T-cell (primary cell): ENCODE results near the gene FLRT1. TPM values are rescaled to one million over a fixed set of nuclear protein-coding genes. Genes with fewer than 3 reads are reported as not detected.

Experiments used
- ATAC-seq, 4 experiments: fragments of 200-7000 bp in 3 of 4; fragments of 150-1000 bp in 1 of 4; cut with Tn5 transposase; replicated peaks in 1 of 4; 1 replicate in 3 of 4; 2 replicates in 1 of 4; pipeline ENCODE4 v1.10.0; 2021; ENCODE audit warnings: moderate library complexity in 3 of 4, mild to moderate bottlenecking in 2 of 4, moderate number of reproducible peaks in 1 of 4
- CTCF ChIA-PET, 2 donors: fragments of 300-600 bp; sonication (Branson Sonifier 250); formaldehyde crosslinking; loops; one replicate each; lab custom pipeline; 2022; ENCODE audit warnings: antibody characterized with exemption in 2 of 2; lab: Charles Lee
- POLR2A ChIA-PET, 2 donors: fragments of 300-600 bp; sonication (Branson Sonifier 250); formaldehyde crosslinking; loops; one replicate each; lab custom pipeline; 2022; ENCODE audit warnings: antibody characterized with exemption in 2 of 2; lab: Charles Lee
- DNase-seq, 35 experiments: peaks; one replicate each; pipeline versions ENCODE4 v3.0.0 to v3.0.0-alpha.2; 2013 to 2023
- H3K27ac ChIP-seq: one replicate; pipeline ENCODE4 v1.5.1; 2013; ENCODE audit warnings: low read length
- H3K27me3 ChIP-seq, 2 experiments: replicated peaks in 1 of 2; 1 replicate in 1 of 2; 2 replicates in 1 of 2; pipeline versions ENCODE4 v1.6.1 to v1.7.0; 2013; ENCODE audit warnings: low read length in 1 of 2, mixed read lengths in 1 of 2; ENCODE audit not compliant: control insufficient read depth in 2 of 2, insufficient read depth in 2 of 2; ENCODE audit errors: extremely low read depth in 1 of 2
- H3K36me3 ChIP-seq, 2 donors: 1 replicate in 1 of 2; 2 replicates in 1 of 2; pipeline versions ENCODE4 v1.6.1 to v1.7.0; 2013; ENCODE audit warnings: low read length in 1 of 2; ENCODE audit not compliant: control insufficient read depth in 2 of 2, insufficient read depth in 1 of 2; ENCODE audit errors: extremely low read depth in 1 of 2
- H3K4me1 ChIP-seq, 2 experiments: 1 replicate in 1 of 2; 2 replicates in 1 of 2; pipeline versions ENCODE4 v1.6.1 to v1.7.0; 2013; ENCODE audit warnings: low read length in 2 of 2, mixed read lengths in 1 of 2; ENCODE audit not compliant: insufficient read depth in 2 of 2, control insufficient read depth in 1 of 2; ENCODE audit errors: extremely low read depth in 1 of 2
- H3K4me3 ChIP-seq, 2 donors: 1 replicate in 1 of 2; 2 replicates in 1 of 2; pipeline versions ENCODE4 v1.5.1 to v1.7.0; 2013; ENCODE audit warnings: mild to moderate bottlenecking in 2 of 2, low read length in 1 of 2, moderate library complexity in 1 of 2; ENCODE audit not compliant: control insufficient read depth in 1 of 2; ENCODE audit errors: extremely low read depth in 1 of 2
- H3K9me3 ChIP-seq: 2 replicates; pipeline ENCODE4 v1.7.0; 2013
- H3K27ac Mint-ChIP-seq, 2 donors: one replicate each; pipeline ENCODE4 v1.8.0; 2020 to 2021; ENCODE audit warnings: mild to moderate bottlenecking in 2 of 2, mixed read lengths in 2 of 2
- H3K27me3 Mint-ChIP-seq, 2 donors: one replicate each; pipeline ENCODE4 v1.8.0; 2021 to 2022; ENCODE audit warnings: mixed read lengths in 2 of 2
- H3K36me3 Mint-ChIP-seq: one replicate; pipeline ENCODE4 v1.8.0; 2021; ENCODE audit warnings: mixed read lengths
- H3K4me1 Mint-ChIP-seq, 3 donors: one replicate each; pipeline ENCODE4 v1.8.0; 2020 to 2022; ENCODE audit warnings: mixed read lengths in 3 of 3, mild to moderate bottlenecking in 1 of 3
- H3K4me3 Mint-ChIP-seq, 3 donors: one replicate each; pipeline ENCODE4 v1.8.0; 2020 to 2022; ENCODE audit warnings: mild to moderate bottlenecking in 3 of 3, mixed read lengths in 3 of 3, moderate library complexity in 3 of 3
- H3K9me3 Mint-ChIP-seq, 3 donors: one replicate each; pipeline ENCODE4 v1.8.0; 2020 to 2022; ENCODE audit warnings: mixed read lengths in 3 of 3
- WGBS: methylation state at CpG from one replicate; pipeline ENCODE4 v1.1.5; 2013; ENCODE audit warnings: missing lambda C conversion rate; ENCODE audit not compliant: insufficient coverage; 5-methylcytosine and 5-hydroxymethylcytosine counted together
- total RNA-seq, 35 experiments: library from RNA in 6 of 35; stranded (reverse) in 6 of 35; fragments of 120-200 nt in 1 of 35; gene quantifications; one replicate each; pipeline versions ENCODE4 v1.2.1 to v1.2.4 and lab custom pipeline; 2013 to 2026

The FLRT1 gene
- total RNA-seq, 5 donors from 2014 or later (not counting 1 experiment from before 2014, with no cell fraction given): not detected

GRCh38 chr11:64078905-64079304, 43.2 kb downstream of the FLRT1 start:
- Histone ChIP-seq H3K4me1 (peaks cover 0 to 12% of the 10 kb centered on the region in 2 experiments), H3K36me3 (no peaks in the 10 kb centered on the region), H3K4me3 (no peak overlapping the region), H3K27ac (no peak overlapping the region), H3K9me3 (no peaks in the 10 kb centered on the region), H3K27me3 (no peaks in the 10 kb centered on the region)
- H3K9me3 Mint-ChIP-seq: no peaks in the 10 kb centered on the region
- no peak for ATAC-seq
- no peak overlapping the region for H3K4me3 Mint-ChIP-seq
- H3K4me1 Mint-ChIP-seq: peaks cover 4 to 8% (median 7%) of the 10 kb centered on the region in 3 donors
- ChIA-PET POLR2A (no interaction called here), CTCF (no interaction called here)
- WGBS: 81% methylated on average over 13 of the region's 13 CpGs
- H3K36me3 Mint-ChIP-seq: no peaks in the 10 kb centered on the region
- H3K27me3 Mint-ChIP-seq: no peaks in the 10 kb centered on the region
- no peak for DNase-seq
- no peak overlapping the region for H3K27ac Mint-ChIP-seq

- no peak for ATAC-seq
- H3K36me3 ChIP-seq: no peaks in the 10 kb centered on the region
- POLR2A ChIA-PET: no interaction called here
- no peak overlapping the region for H3K27ac ChIP-seq
- no peaks in the 10 kb centered on the region for H3K4me1 ChIP-seq
- Mint-ChIP-seq H3K27ac (no peak overlapping the region), H3K4me3 (no peak overlapping the region), H3K27me3 (no peaks in the 10 kb centered on the region), H3K9me3 (no peaks in the 10 kb centered on the region), H3K4me1 (no peaks in the 10 kb centered on the region), H3K36me3 (no peaks in the 10 kb centered on the region)
- H3K9me3 ChIP-seq: no peaks in the 10 kb centered on the region
- 94% methylated on average over 3 of the region's 10 CpGs for WGBS
- CTCF ChIA-PET: no interaction called here
- H3K27me3 ChIP-seq: no peaks in the 10 kb centered on the region
- no peak overlapping the region for H3K4me3 ChIP-seq
- no peak for DNase-seq
These were observed 44.7 kb downstream of the FLRT1 start for GRCh38 chr11:64080390-64080789.

GRCh38 chr11:64081745-64082442, 46.2 kb downstream of the FLRT1 start:
- Mint-ChIP-seq H3K4me1 (no peaks in the 10 kb centered on the region), H3K4me3 (no peak overlapping the region), H3K27ac (no peak overlapping the region), H3K36me3 (no peaks in the 10 kb centered on the region), H3K27me3 (no peaks in the 10 kb centered on the region), H3K9me3 (no peaks in the 10 kb centered on the region)
- POLR2A ChIA-PET: interaction anchor here in 1 of 2 donors (0.5 kb wide), 1 partner anchor 165 kb away, joined by 5 read pairs; the partner anchor contains the start of gene RCOR2
- Histone ChIP-seq H3K4me1 (no peaks in the 10 kb centered on the region), H3K4me3 (no peak overlapping the region), H3K27ac (no peak overlapping the region), H3K36me3 (no peaks in the 10 kb centered on the region), H3K27me3 (peaks cover 0 to 3% of the 10 kb centered on the region in 2 experiments), H3K9me3 (no peaks in the 10 kb centered on the region)
- CTCF ChIA-PET: no interaction called here
- no peak for DNase-seq
- no peak for ATAC-seq
- WGBS: 93% methylated on average over 23 of the region's 27 CpGs

- Mint-ChIP-seq H3K36me3 (no peaks in the 10 kb centered on the region), H3K27ac (no peak overlapping the region), H3K9me3 (no peaks in the 10 kb centered on the region), H3K4me1 (no peaks in the 10 kb centered on the region), H3K4me3 (no peak overlapping the region), H3K27me3 (no peaks in the 10 kb centered on the region)
- Histone ChIP-seq H3K36me3 (no peaks in the 10 kb centered on the region), H3K9me3 (no peaks in the 10 kb centered on the region), H3K4me3 (no peak overlapping the region), H3K4me1 (no peaks in the 10 kb centered on the region), H3K27ac (no peak overlapping the region), H3K27me3 (peaks cover 0 to 8% of the 10 kb centered on the region in 2 experiments)
- ChIA-PET CTCF (no interaction called here), POLR2A (interaction anchor here in 1 of 2 donors (0.6 kb wide), 1 partner anchor 672 kb away, joined by 6 read pairs; no protein-coding TSS in a partner anchor)
- DNase-seq (no peak), ATAC-seq (no peak)
- WGBS: 95% methylated on average over 25 of the region's 28 CpGs
These were observed 47.8 kb downstream of the FLRT1 start for GRCh38 chr11:64083398-64084080.

GRCh38 chr11:64084146-64084950, 48.6 kb downstream of the FLRT1 start:
- Mint-ChIP-seq H3K4me3 (no peak overlapping the region), H3K9me3 (no peaks in the 10 kb centered on the region), H3K36me3 (no peaks in the 10 kb centered on the region), H3K27ac (no peak overlapping the region), H3K4me1 (no peaks in the 10 kb centered on the region), H3K27me3 (no peaks in the 10 kb centered on the region)
- peaks cover 0 to 14% of the 10 kb centered on the region in 2 experiments for H3K27me3 ChIP-seq
- no peak overlapping the region for H3K4me3 ChIP-seq
- 75% methylated on average over 18 of the region's 26 CpGs for WGBS
- H3K27ac ChIP-seq: no peak overlapping the region
- ATAC-seq (no peak), DNase-seq (no peak)
- no peaks in the 10 kb centered on the region for H3K4me1 ChIP-seq
- no peaks in the 10 kb centered on the region for H3K9me3 ChIP-seq
- ChIA-PET CTCF (no interaction called here), POLR2A (interaction anchor here in 1 of 2 donors (0.6 kb wide), 1 partner anchor 673 kb away, joined by 6 read pairs; no protein-coding TSS in a partner anchor)
- H3K36me3 ChIP-seq: no peaks in the 10 kb centered on the region

GRCh38 chr11:64084951-64085710, 49.4 kb downstream of the FLRT1 start:
- Mint-ChIP-seq H3K36me3 (no peaks in the 10 kb centered on the region), H3K4me3 (no peak overlapping the region), H3K27ac (no peak overlapping the region), H3K4me1 (no peaks in the 10 kb centered on the region), H3K9me3 (no peaks in the 10 kb centered on the region), H3K27me3 (no peaks in the 10 kb centered on the region)
- H3K36me3 ChIP-seq: no peaks in the 10 kb centered on the region
- ChIA-PET CTCF (no interaction called here), POLR2A (no interaction called here)
- DNase-seq (no peak), ATAC-seq (no peak)
- H3K4me3 ChIP-seq: no peak overlapping the region
- no peaks in the 10 kb centered on the region for H3K4me1 ChIP-seq
- H3K9me3 ChIP-seq: no peaks in the 10 kb centered on the region
- 90% methylated on average over 26 of the region's 27 CpGs for WGBS
- H3K27me3 ChIP-seq: peaks cover 0 to 16% of the 10 kb centered on the region in 2 experiments
- no peak overlapping the region for H3K27ac ChIP-seq
